Chondrocyte (in vitro differentiated cells): ENCODE measurements around the gene DNAH17. TPM values are rescaled to one million over a fixed set of nuclear protein-coding genes. Genes with fewer than 3 reads are reported as not detected.

Source experiments
- DNase-seq: peaks from one replicate; pipeline ENCODE4 v3.0.0; 2021; ENCODE audit warnings: mixed read lengths, low spot score
- H3K27ac Mint-ChIP-seq: one replicate; pipeline ENCODE4 v1.8.0; 2021; ENCODE audit warnings: mild to moderate bottlenecking, moderate library complexity, mixed read lengths; ENCODE audit not compliant: unreplicated experiment
- H3K27me3 Mint-ChIP-seq: 2 replicates; pipeline ENCODE4 v1.8.0; 2021; ENCODE audit warnings: low read depth, mixed read lengths
- H3K36me3 Mint-ChIP-seq: 2 replicates; pipeline ENCODE4 v1.8.0; 2021; ENCODE audit warnings: low read depth, mixed read lengths
- H3K4me1 Mint-ChIP-seq: 2 replicates; pipeline ENCODE4 v1.8.0; 2021; ENCODE audit warnings: low read depth, mild to moderate bottlenecking, mixed read lengths
- H3K4me3 Mint-ChIP-seq: one replicate; pipeline ENCODE4 v1.8.0; 2021; ENCODE audit warnings: mild to moderate bottlenecking, moderate library complexity, mixed read lengths; ENCODE audit not compliant: unreplicated experiment
- H3K9me3 Mint-ChIP-seq: 2 replicates; pipeline ENCODE4 v1.8.0; 2021; ENCODE audit warnings: low read depth, mixed read lengths
- total RNA-seq: library from RNA; stranded (reverse); gene quantifications from 3 replicates; pipeline ENCODE4 v1.2.1, GENCODE V29; 2021
- TF ChIP-seq, protein P1 (sequence below): fragments of 200-600 bp; sonication (generic); IDR thresholded peaks from 2 replicates; pipeline ENCODE4 v1.5.0; 2021; ENCODE audit warnings: antibody characterized with exemption, mild to moderate bottlenecking, moderate library complexity

The DNAH17 gene
- total RNA-seq, 1 donor from 2014 or later = 0.42 TPM

DNA sequence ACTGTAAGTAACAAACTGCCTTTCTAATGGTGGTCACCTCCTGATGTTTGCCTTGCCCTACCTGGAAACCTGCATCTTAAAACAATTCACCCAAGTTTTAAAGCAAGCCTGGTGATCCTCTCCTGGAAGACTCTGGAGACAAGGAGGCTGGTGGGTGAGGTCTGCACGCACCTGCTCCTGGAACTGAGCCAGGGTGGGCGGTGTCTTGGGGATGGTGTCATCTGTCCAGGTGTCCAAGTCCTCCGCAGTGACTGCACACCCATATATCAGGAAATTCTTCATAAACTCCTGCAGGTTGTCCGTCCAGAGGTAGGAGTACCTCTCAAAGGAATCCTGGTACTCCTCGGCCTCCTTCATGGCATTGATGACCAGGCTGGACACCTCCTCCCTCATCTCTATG lies 44.9 kb downstream of the DNAH17 start:
- Mint-ChIP-seq H3K4me3 (no peak overlapping the region), H3K27ac (no peak overlapping the region), H3K4me1 (peaks cover 21% of the 10 kb centered on the region), H3K27me3 (no peaks in the 10 kb centered on the region), H3K36me3 (no peaks in the 10 kb centered on the region), H3K9me3 (no peaks in the 10 kb centered on the region)
- DNase-seq = peak; percentile 64
- TF ChIP-seq, protein P1, sequence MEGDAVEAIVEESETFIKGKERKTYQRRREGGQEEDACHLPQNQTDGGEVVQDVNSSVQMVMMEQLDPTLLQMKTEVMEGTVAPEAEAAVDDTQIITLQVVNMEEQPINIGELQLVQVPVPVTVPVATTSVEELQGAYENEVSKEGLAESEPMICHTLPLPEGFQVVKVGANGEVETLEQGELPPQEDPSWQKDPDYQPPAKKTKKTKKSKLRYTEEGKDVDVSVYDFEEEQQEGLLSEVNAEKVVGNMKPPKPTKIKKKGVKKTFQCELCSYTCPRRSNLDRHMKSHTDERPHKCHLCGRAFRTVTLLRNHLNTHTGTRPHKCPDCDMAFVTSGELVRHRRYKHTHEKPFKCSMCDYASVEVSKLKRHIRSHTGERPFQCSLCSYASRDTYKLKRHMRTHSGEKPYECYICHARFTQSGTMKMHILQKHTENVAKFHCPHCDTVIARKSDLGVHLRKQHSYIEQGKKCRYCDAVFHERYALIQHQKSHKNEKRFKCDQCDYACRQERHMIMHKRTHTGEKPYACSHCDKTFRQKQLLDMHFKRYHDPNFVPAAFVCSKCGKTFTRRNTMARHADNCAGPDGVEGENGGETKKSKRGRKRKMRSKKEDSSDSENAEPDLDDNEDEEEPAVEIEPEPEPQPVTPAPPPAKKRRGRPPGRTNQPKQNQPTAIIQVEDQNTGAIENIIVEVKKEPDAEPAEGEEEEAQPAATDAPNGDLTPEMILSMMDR = no peak

DNA sequence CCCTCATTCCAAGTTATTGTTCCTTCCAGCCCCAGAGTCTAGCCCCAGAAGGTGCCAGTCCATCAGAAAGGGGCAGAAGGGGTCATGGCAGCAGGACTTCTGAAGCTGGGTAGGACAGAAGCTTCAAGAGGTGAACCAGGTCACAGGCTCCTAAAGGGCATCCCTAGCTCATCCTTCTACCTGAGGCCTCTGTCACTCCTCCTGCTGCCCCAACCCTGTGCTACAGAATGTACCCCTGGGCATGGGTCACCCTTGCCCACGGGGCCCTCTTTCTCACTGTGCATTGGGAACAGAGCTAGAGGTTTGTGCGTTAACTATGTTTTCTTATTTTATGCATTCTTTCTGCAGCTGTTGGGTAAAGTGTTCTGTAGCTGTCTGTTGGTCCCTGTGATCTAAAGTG lies 46.5 kb downstream of the DNAH17 start:
- Mint-ChIP-seq H3K9me3 (no peaks in the 10 kb centered on the region), H3K27me3 (no peaks in the 10 kb centered on the region)
- DNase-seq = no peak

DNA sequence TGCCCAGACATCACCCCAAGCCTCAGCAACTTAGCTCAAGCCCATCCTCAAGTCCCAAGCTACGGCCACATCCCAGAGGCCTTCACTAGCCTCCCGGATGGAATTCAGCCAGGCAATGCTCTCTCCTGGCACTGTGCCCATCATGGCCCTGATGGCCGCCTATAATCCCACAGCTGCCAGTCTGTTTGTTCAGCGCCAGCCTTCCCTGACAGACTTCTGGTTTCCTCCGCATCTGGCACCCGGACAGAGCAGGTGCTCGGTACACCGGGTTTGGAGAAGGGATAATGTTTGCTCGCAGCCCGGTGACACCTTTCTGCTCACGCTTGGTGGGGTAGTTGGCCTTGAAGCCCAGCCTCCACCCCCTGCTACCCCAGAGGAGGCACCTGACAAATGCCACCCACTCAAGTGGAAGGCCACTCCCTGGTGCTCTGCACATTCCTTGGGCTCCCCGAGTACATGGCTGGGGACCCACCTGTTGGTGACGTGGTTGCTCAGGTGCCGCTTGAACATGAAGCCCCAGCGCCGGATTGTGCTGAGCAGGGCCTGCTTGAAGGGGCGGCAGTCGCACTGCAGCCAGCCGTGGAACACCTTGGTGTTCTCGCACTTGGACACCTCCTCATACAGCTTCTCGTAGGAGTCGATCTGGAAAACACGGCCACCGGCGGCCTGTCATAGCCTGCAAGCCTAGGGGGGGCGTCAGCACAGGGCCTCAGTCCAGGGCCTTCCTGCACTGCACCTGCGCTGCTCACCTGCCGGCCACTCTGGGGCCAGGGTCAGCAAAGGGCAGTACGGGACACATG lies 47.1 kb downstream of the DNAH17 start:
- no peaks in the 10 kb centered on the region for H3K27me3 Mint-ChIP-seq
- H3K9me3 Mint-ChIP-seq = no peaks in the 10 kb centered on the region

More for the DNA sequence above, 46.5 kb downstream of the DNAH17 start:
- H3K27ac Mint-ChIP-seq = no peak overlapping the region
- peaks cover 18% of the 10 kb centered on the region for H3K4me1 Mint-ChIP-seq
- TF ChIP-seq, protein P1 = no peak
- H3K4me3 Mint-ChIP-seq = no peak overlapping the region
- H3K36me3 Mint-ChIP-seq = no peaks in the 10 kb centered on the region

DNA sequence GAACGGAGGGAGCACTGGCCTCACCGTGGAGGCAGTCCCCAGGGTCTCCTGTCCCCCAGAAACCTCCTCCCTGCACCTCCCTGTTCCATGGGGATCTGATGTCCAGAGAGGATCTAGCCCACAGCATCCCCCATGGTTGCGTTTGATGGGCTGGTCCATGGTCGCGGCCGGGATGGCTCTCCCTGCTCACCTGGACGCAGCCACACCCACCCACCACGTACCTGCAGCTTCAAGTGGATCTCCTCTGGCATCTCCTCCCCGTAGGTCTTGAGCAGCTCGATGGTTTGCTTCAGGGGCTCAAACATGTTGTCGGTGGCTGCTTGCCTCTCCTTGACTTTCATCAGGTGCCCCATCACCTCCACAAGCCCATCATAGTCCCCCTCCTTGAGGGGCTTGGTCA lies 47.9 kb downstream of the DNAH17 start:
- TF ChIP-seq, protein P1 = no peak
- peak; percentile 68 for DNase-seq
- H3K27ac Mint-ChIP-seq = no peak overlapping the region

More for the DNA sequence above, 47.1 kb downstream of the DNAH17 start:
- H3K27ac Mint-ChIP-seq = no peak overlapping the region
- H3K4me3 Mint-ChIP-seq = no peak overlapping the region
- no peaks in the 10 kb centered on the region for H3K36me3 Mint-ChIP-seq
- H3K4me1 Mint-ChIP-seq = peaks cover 12% of the 10 kb centered on the region
- peak; percentile 90 for DNase-seq
- TF ChIP-seq, protein P1 = no peak

DNA sequence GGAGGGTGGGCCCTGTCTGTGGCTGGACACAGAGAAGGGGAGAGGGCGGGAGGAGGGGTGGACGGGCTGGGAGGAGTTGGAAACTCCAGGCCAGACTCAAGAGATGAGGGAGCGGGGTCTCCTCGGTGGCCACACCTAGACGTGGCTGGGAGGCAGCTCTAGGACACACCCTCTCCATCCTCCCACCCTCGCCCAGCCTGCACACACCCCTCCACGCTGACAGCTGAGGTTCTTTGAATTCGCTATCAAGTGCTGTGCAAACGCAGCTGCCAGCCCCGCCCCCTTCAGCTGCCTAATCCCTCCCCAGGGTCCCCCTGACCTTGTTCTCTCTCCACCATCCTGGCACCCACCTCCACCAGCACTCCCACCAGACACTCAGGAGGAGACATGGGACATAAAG lies 48.7 kb downstream of the DNAH17 start:
- Mint-ChIP-seq H3K9me3 (no peaks in the 10 kb centered on the region), H3K4me1 (no peaks in the 10 kb centered on the region), H3K27me3 (no peaks in the 10 kb centered on the region), H3K27ac (no peak overlapping the region), H3K36me3 (no peaks in the 10 kb centered on the region), H3K4me3 (no peak overlapping the region)
- DNase-seq = peak; percentile 69
- TF ChIP-seq, protein P1 = no peak

More for the DNA sequence above, 47.9 kb downstream of the DNAH17 start:
- H3K27me3 Mint-ChIP-seq = no peaks in the 10 kb centered on the region
- H3K4me1 Mint-ChIP-seq = peaks cover 3% of the 10 kb centered on the region
- no peaks in the 10 kb centered on the region for H3K9me3 Mint-ChIP-seq
- H3K4me3 Mint-ChIP-seq = no peak overlapping the region
- H3K36me3 Mint-ChIP-seq = no peaks in the 10 kb centered on the region
